NCI-H1417 (cell line): ENCODE measurements around the gene RPS6KL1.

Experiments
- DNase-seq, 3 experiments: peaks; one replicate each; lab custom pipeline; 2025; lab: John Stamatoyannopoulos, UW

Gene RPS6KL1

DNA sequence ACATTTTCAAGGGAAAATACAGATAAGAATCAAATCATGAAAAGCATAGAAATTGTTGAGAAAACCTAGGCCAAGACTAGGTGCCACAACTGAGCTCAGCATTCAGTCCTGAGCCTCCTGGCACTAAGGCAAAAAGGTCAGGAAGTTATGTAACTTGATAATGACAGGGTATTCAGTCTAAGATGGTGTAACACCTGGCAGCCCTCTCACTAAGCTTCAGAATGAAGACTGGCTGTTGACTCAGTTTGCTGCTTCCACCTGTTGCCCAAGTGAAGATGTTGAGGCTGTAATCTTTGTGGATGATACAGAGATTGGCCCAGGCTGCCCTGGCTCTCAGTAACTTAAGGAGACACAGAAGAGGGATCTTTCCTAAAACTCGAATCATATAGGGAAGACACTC is 66.7 kb downstream of the RPS6KL1 start:
- DNase-seq, result peak in 1 of 3 experiments; percentile 33

- DNase-seq, result peak in 1 of 3 experiments; percentile 5
These were observed 67.1 kb downstream of the RPS6KL1 start for GRCh38 chr14:74855945-74856344.

DNA sequence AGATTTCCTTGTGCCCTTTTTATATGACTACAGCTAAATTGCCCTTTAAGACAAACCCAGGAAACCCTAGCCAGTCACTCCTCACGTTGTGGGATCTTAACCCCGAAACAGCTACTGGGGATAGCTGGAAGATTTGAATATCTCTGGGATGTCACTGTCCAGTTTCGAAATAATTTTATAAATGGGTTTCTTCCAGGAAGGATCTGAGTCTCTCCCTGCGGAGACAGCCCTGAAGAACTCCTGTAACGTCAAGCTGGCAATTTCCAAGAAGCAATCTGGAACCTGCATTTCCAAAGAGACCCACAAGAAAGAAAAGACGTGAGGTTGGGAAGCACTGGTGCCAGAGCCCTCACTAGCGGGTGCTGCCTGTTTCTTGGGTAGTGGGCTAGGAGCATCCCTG is 68.0 kb downstream of the RPS6KL1 start:
- DNase-seq, result no peak
